ENCODE data around the gene NT5DC2.

DNA sequence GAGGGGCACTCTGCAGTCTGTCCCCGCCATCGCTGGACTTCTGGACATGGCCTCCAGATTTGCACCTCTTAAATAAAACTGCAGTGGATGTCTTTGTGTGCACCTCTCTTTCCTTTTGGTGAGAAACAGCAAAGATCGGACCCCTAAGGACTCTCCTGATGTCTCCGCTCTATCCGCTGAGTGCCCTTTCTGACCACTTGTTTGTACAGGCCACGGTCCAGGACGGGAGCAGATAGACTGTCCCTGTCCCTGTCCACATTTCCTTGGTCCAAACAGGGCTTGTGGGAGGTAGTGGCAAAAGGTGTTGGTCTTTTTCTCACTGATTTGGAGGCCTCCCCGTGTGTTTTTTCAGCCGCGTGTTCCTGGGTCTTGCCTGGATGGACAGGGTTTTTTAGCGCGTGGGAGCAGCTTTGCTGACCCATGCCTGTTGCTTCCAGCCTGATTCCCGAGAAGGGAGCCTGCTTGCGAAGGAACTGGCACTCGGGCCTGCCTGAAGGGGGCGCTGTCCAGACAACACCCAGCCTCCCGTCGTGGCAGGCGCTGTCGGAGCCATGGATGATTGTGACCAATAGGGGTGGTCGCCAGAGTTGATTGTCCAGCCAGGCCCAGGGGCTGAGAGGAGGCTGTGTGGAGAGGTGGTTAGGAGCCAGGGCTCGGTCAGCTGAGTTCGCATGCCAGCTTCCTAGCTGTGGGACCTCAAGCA, 51.7 kb downstream of the NT5DC2 start:
- TF ChIP-seq, protein P1, sequence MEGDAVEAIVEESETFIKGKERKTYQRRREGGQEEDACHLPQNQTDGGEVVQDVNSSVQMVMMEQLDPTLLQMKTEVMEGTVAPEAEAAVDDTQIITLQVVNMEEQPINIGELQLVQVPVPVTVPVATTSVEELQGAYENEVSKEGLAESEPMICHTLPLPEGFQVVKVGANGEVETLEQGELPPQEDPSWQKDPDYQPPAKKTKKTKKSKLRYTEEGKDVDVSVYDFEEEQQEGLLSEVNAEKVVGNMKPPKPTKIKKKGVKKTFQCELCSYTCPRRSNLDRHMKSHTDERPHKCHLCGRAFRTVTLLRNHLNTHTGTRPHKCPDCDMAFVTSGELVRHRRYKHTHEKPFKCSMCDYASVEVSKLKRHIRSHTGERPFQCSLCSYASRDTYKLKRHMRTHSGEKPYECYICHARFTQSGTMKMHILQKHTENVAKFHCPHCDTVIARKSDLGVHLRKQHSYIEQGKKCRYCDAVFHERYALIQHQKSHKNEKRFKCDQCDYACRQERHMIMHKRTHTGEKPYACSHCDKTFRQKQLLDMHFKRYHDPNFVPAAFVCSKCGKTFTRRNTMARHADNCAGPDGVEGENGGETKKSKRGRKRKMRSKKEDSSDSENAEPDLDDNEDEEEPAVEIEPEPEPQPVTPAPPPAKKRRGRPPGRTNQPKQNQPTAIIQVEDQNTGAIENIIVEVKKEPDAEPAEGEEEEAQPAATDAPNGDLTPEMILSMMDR (IDR thresholded peaks at IDR 0.05; ENCODE audit: low read depth, low read length, poor library complexity, severe bottlenecking) = peak; percentile 76
- no peak for TF ChIP-seq EZH2phosphoT487 (IDR thresholded peaks at IDR 0.05; ENCODE audit: borderline replicate concordance, low read length)

Measured in DOHH2 (cell line).